SJSA1 (cell line): ENCODE results near the gene MANF. TPM values are rescaled to one million over a fixed set of nuclear protein-coding genes. Genes with fewer than 3 reads are reported as not detected.

Source experiments
- DNase-seq, 2 experiments: peaks; one replicate each; pipeline ENCODE4 v3.0.0-alpha.2; 2015 to 2020; ENCODE audit warnings: low spot score in 2 of 2, low read depth in 1 of 2
- H3K27ac ChIP-seq: fragments of 250-450 bp; sonication (Bioruptor Pico); 2 replicates; pipeline ENCODE4 v1.5.1; 2020; ENCODE audit warnings: mild to moderate bottlenecking, moderate library complexity
- H3K27me3 ChIP-seq: fragments of 250-450 bp; sonication (Bioruptor Pico); replicated peaks from 2 replicates; pipeline ENCODE4 v1.5.1; 2020; ENCODE audit warnings: mild to moderate bottlenecking, moderate library complexity
- H3K36me3 ChIP-seq: fragments of 250-450 bp; sonication (Bioruptor Pico); 2 replicates; pipeline ENCODE4 v1.5.1; 2020; ENCODE audit warnings: mild to moderate bottlenecking
- H3K4me1 ChIP-seq: fragments of 250-450 bp; sonication (Bioruptor Pico); replicated peaks from 2 replicates; pipeline ENCODE4 v1.6.1; 2021; ENCODE audit warnings: mild to moderate bottlenecking
- H3K4me3 ChIP-seq: fragments of 250-450 bp; sonication (Bioruptor Pico); 2 replicates; pipeline ENCODE4 v1.5.1; 2020; ENCODE audit warnings: mild to moderate bottlenecking
- H3K9me3 ChIP-seq: fragments of 250-450 bp; sonication (Bioruptor Pico); replicated peaks from 2 replicates; pipeline ENCODE4 v1.5.1; 2020; ENCODE audit warnings: mild to moderate bottlenecking
- total RNA-seq: library from RNA; depleted of rRNA; stranded (reverse); fragments of >200 nt; shearing (Covaris generic); gene quantifications from 2 replicates; pipeline ENCODE4 v1.2.3, GENCODE V29; 2014; rRNA removed

MANF gene
- total RNA-seq, 1 experiment from 2014 or later, result 161 TPM

GRCh38 chr3:51400166-51400565 lies 15.1 kb downstream of the MANF start:
- Histone ChIP-seq H3K4me3 (no peak overlapping the region), H3K9me3 (no peaks in the 10 kb centered on the region), H3K4me1 (no peaks in the 10 kb centered on the region), H3K27me3 (no peaks in the 10 kb centered on the region), H3K27ac (no peak overlapping the region), H3K36me3 (peaks cover 52% of the 10 kb centered on the region)
- no peak for DNase-seq

GRCh38 chr3:51401735-51402134 lies 16.6 kb downstream of the MANF start:
- no peaks in the 10 kb centered on the region for H3K9me3 ChIP-seq
- H3K27ac ChIP-seq, result no peak overlapping the region
- H3K36me3 ChIP-seq, result peaks cover 36% of the 10 kb centered on the region
- DNase-seq, result no peak
- no peak overlapping the region for H3K4me3 ChIP-seq
- H3K27me3 ChIP-seq, result no peaks in the 10 kb centered on the region
- no peaks in the 10 kb centered on the region for H3K4me1 ChIP-seq

DNA sequence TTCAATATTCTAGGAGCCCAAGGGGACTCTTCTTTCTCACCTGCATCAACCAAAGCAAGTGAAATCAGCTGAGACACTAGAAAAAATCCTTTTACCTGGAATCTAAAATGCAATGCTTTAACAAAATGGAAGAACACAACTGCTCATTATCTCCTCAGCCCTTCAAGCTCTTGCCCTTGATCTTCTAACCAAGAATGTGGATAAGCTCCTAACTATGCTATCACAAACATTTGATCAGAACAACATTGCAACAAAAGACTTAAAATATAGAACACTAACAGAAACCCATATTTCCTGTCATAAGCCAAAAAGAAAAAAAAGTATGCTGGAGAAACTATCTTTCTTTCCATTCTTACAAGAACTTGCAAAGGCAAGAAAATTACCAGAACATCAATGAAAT lies 18.6 kb downstream of the MANF start:
- Histone ChIP-seq H3K9me3 (no peaks in the 10 kb centered on the region), H3K27me3 (no peaks in the 10 kb centered on the region), H3K4me1 (no peaks in the 10 kb centered on the region), H3K4me3 (no peak overlapping the region), H3K36me3 (peaks cover 25% of the 10 kb centered on the region), H3K27ac (no peak overlapping the region)
- no peak for DNase-seq

- no peaks in the 10 kb centered on the region for H3K27me3 ChIP-seq
- H3K27ac ChIP-seq, result no peak overlapping the region
- H3K4me3 ChIP-seq, result no peak overlapping the region
- DNase-seq, result no peak
- H3K9me3 ChIP-seq, result no peaks in the 10 kb centered on the region
- no peaks in the 10 kb centered on the region for H3K4me1 ChIP-seq
- peaks cover 23% of the 10 kb centered on the region for H3K36me3 ChIP-seq
These were observed 22.9 kb downstream of the MANF start for GRCh38 chr3:51408021-51408420.

GRCh38 chr3:51408813-51409212 lies 23.7 kb downstream of the MANF start:
- no peak overlapping the region for H3K27ac ChIP-seq
- H3K27me3 ChIP-seq, result no peaks in the 10 kb centered on the region
- no peaks in the 10 kb centered on the region for H3K4me1 ChIP-seq
- no peak overlapping the region for H3K4me3 ChIP-seq
- no peak for DNase-seq
- no peaks in the 10 kb centered on the region for H3K9me3 ChIP-seq
- H3K36me3 ChIP-seq, result peaks cover 22% of the 10 kb centered on the region

GRCh38 chr3:51422211-51422610 lies 37.1 kb downstream of the MANF start:
- Histone ChIP-seq H3K27me3 (no peaks in the 10 kb centered on the region), H3K4me3 (no peak overlapping the region), H3K27ac (no peak overlapping the region), H3K4me1 (no peaks in the 10 kb centered on the region), H3K36me3 (peaks cover 17% of the 10 kb centered on the region; the same call in 1 of the 2 replicates), H3K9me3 (no peaks in the 10 kb centered on the region)
- no peak for DNase-seq

DNA sequence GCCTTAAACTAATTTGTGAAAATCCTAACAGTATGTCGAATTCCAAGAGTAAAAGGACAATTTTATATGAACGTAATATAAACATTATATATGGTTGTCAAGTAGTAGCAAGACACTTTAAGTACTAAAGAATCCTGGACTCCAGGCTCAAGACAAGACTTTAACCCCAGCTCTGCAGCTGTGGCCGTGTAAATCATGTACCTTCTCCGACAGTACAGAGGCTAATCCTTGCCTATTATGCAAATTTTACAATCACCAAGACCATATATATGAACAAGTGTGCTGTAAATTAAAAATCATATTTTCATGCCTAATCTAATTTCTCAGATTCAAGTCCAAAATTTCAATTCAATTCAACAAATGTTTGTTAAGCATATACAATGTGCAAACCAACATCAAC lies 41.8 kb downstream of the MANF start:
- Histone ChIP-seq H3K4me1 (no peaks in the 10 kb centered on the region), H3K9me3 (no peaks in the 10 kb centered on the region), H3K27me3 (no peaks in the 10 kb centered on the region), H3K36me3 (peaks cover 14% of the 10 kb centered on the region; the same call in 1 of the 2 replicates), H3K4me3 (no peak overlapping the region), H3K27ac (no peak overlapping the region)
- DNase-seq, result no peak

GRCh38 chr3:51429138-51429537 lies 44.0 kb downstream of the MANF start:
- no peak overlapping the region for H3K4me3 ChIP-seq
- no peak for DNase-seq
- H3K9me3 ChIP-seq, result no peaks in the 10 kb centered on the region
- H3K4me1 ChIP-seq, result no peaks in the 10 kb centered on the region
- peaks cover 17% of the 10 kb centered on the region; the same call in 1 of the 2 replicates for H3K36me3 ChIP-seq
- H3K27me3 ChIP-seq, result no peaks in the 10 kb centered on the region
- H3K27ac ChIP-seq, result no peak overlapping the region

DNA sequence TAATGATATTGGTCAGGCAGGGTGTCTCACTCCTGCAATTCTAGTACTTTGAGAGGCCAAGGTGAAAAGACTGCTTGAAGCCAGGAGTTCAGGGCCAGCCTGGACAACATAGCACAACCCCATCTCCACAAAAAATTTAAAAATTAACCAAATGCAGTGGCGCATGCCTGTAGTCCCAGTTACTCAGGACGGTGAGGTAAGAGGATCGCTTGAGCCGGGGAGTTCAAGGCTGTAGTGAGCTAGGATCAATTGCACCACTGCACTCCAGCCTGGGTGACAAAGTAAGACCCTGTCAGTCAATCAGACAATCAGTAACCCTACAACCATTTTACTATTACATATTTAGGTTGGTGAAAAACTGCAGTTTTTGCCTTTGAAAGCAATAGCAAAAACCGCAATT lies 49.0 kb downstream of the MANF start:
- Histone ChIP-seq H3K9me3 (no peaks in the 10 kb centered on the region), H3K27me3 (no peaks in the 10 kb centered on the region), H3K36me3 (peaks cover 11% of the 10 kb centered on the region), H3K4me3 (no peak overlapping the region), H3K27ac (no peak overlapping the region), H3K4me1 (no peaks in the 10 kb centered on the region)
- no peak for DNase-seq

GRCh38 chr3:51434746-51435327 lies 49.7 kb downstream of the MANF start:
- H3K27me3 ChIP-seq, result no peaks in the 10 kb centered on the region
- no peaks in the 10 kb centered on the region for H3K4me1 ChIP-seq
- DNase-seq, result no peak
- H3K9me3 ChIP-seq, result no peaks in the 10 kb centered on the region
- H3K4me3 ChIP-seq, result no peak overlapping the region
- no peak overlapping the region for H3K27ac ChIP-seq
- peaks cover 9% of the 10 kb centered on the region for H3K36me3 ChIP-seq

- no peaks in the 10 kb centered on the region for H3K27me3 ChIP-seq
- H3K27ac ChIP-seq, result no peak overlapping the region
- H3K9me3 ChIP-seq, result no peaks in the 10 kb centered on the region
- DNase-seq, result no peak
- H3K4me3 ChIP-seq, result no peak overlapping the region
- peaks cover 23% of the 10 kb centered on the region for H3K36me3 ChIP-seq
- H3K4me1 ChIP-seq, result no peaks in the 10 kb centered on the region
These were observed 52.0 kb downstream of the MANF start for GRCh38 chr3:51436998-51437639.

Other genes starting within 250 kb of the MANF start
- gene RBM15B, start 6.0 kb downstream of the MANF start, total RNA-seq, result 10.4 and 16.9 TPM in 2 replicates
- gene DCAF1, start 114.7 kb downstream of the MANF start, total RNA-seq, result 5.0 and 9.0 TPM in 2 replicates
- 9.7 and 16.7 TPM in 2 replicates for gene RAD54L2, start 153.4 kb downstream of the MANF start, total RNA-seq